SU-DHL-6 (cell line): ENCODE results near the gene SYS1.

Experiments
- EZH2phosphoT487 ChIP-seq: fragments of 200-600 bp; sonication (generic), shearing (Covaris generic); conservative IDR thresholded peaks from 2 replicates; pipeline ENCODE4 v1.6.1; 2018; ENCODE audit warnings: mild to moderate bottlenecking, antibody characterized with exemption, low read length, moderate library complexity, mixed read lengths
- TF ChIP-seq, protein P1 (sequence below): fragments of 200-600 bp; sonication (generic); IDR thresholded peaks from one replicate; pipeline ENCODE4 v1.5.1; 2017; ENCODE audit warnings: antibody characterized with exemption, mild to moderate bottlenecking, low read length, moderate library complexity; ENCODE audit not compliant: insufficient read depth, poor library complexity, severe bottlenecking

DNA sequence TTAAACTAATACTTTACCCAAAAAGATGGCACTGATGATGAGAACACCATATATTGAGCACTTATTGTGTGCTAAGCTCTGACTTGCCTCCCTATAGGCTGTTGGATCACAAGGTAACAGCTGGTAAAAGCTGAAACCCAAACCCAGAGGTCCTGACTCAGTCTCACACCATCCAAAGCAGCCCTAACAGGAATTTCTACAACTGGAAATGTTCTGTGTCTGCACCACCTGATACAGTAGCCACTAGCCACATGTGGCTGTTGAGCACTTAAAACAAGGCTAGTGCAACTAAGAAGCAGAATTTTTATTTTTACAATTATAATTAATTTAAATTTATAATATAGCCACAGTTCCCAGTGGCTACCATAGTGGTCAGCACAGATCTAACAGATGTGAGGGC, 39.2 kb upstream of the SYS1 start:
- TF ChIP-seq, protein P1, sequence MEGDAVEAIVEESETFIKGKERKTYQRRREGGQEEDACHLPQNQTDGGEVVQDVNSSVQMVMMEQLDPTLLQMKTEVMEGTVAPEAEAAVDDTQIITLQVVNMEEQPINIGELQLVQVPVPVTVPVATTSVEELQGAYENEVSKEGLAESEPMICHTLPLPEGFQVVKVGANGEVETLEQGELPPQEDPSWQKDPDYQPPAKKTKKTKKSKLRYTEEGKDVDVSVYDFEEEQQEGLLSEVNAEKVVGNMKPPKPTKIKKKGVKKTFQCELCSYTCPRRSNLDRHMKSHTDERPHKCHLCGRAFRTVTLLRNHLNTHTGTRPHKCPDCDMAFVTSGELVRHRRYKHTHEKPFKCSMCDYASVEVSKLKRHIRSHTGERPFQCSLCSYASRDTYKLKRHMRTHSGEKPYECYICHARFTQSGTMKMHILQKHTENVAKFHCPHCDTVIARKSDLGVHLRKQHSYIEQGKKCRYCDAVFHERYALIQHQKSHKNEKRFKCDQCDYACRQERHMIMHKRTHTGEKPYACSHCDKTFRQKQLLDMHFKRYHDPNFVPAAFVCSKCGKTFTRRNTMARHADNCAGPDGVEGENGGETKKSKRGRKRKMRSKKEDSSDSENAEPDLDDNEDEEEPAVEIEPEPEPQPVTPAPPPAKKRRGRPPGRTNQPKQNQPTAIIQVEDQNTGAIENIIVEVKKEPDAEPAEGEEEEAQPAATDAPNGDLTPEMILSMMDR: no peak
- TF ChIP-seq EZH2phosphoT487: no peak
